Activated naive CD4-positive, alpha-beta T cell treated with anti-CD3 and anti-CD28 coated beads, Interleukin-2, amount 10 ng/mL, durations not matched to agents 7 days and 5 days (primary cell): ENCODE measurements around the gene NDRG4.

Experiments used
- CTCF ChIA-PET: fragments of 350-600 bp; sonication (Branson Sonifier 250); formaldehyde crosslinking; loops from one replicate; lab custom pipeline; 2021; ENCODE audit warnings: antibody characterized with exemption; lab: Charles Lee
- DNase-seq: peaks from one replicate; pipeline ENCODE4 v3.0.0-alpha.2; 2020
- H3K27ac Mint-ChIP-seq: one replicate; pipeline ENCODE4 v1.8.0; 2021; ENCODE audit warnings: mild to moderate bottlenecking, moderate library complexity, mixed read lengths
- H3K27me3 Mint-ChIP-seq: one replicate; pipeline ENCODE4 v1.8.0; 2021; ENCODE audit warnings: mild to moderate bottlenecking, mixed read lengths
- H3K36me3 Mint-ChIP-seq: one replicate; pipeline ENCODE4 v1.8.0; 2021; ENCODE audit warnings: mixed read lengths
- H3K4me1 Mint-ChIP-seq: one replicate; pipeline ENCODE4 v1.8.0; 2021; ENCODE audit warnings: mixed read lengths
- H3K4me3 Mint-ChIP-seq: one replicate; pipeline ENCODE4 v1.8.0; 2021; ENCODE audit warnings: mild to moderate bottlenecking, moderate library complexity, mixed read lengths
- H3K9me3 Mint-ChIP-seq: one replicate; pipeline ENCODE4 v1.8.0; 2021; ENCODE audit warnings: mixed read lengths

Gene NDRG4

GRCh38 chr16:58461640-58462039 is 38.3 kb upstream of the NDRG4 start:
- Mint-ChIP-seq H3K27me3 (peaks cover 76% of the 10 kb centered on the region), H3K4me1 (peaks cover 10% of the 10 kb centered on the region), H3K36me3 (no peaks in the 10 kb centered on the region), H3K4me3 (no peak overlapping the region), H3K9me3 (no peaks in the 10 kb centered on the region), H3K27ac (no peak overlapping the region)
- DNase-seq = no peak
- CTCF ChIA-PET = interaction anchor here (0.8 kb wide), 1 partner anchor 26 kb away, joined by 3 read pairs; no protein-coding TSS in a partner anchor

GRCh38 chr16:58462089-58462488 is 37.9 kb upstream of the NDRG4 start:
- peaks cover 80% of the 10 kb centered on the region for H3K27me3 Mint-ChIP-seq
- no peak for DNase-seq
- H3K4me3 Mint-ChIP-seq = no peak overlapping the region
- H3K9me3 Mint-ChIP-seq = no peaks in the 10 kb centered on the region
- CTCF ChIA-PET = no interaction called here
- no peaks in the 10 kb centered on the region for H3K36me3 Mint-ChIP-seq
- H3K27ac Mint-ChIP-seq = no peak overlapping the region
- H3K4me1 Mint-ChIP-seq = peaks cover 10% of the 10 kb centered on the region

- Mint-ChIP-seq H3K27me3 (peaks cover 84% of the 10 kb centered on the region), H3K36me3 (no peaks in the 10 kb centered on the region), H3K4me3 (peak overlapping the region; percentile 38), H3K4me1 (peaks cover 10% of the 10 kb centered on the region), H3K27ac (no peak overlapping the region), H3K9me3 (no peaks in the 10 kb centered on the region)
- CTCF ChIA-PET = no interaction called here
- no peak for DNase-seq
Observed at GRCh38 chr16:58462499-58462996, 37.4 kb upstream of the NDRG4 start.

- H3K4me1 Mint-ChIP-seq = peaks cover 10% of the 10 kb centered on the region
- H3K36me3 Mint-ChIP-seq = no peaks in the 10 kb centered on the region
- H3K27ac Mint-ChIP-seq = no peak overlapping the region
- H3K9me3 Mint-ChIP-seq = no peaks in the 10 kb centered on the region
- peak; percentile 22 for DNase-seq
- CTCF ChIA-PET = no interaction called here
- peaks cover 91% of the 10 kb centered on the region for H3K27me3 Mint-ChIP-seq
- no peak overlapping the region for H3K4me3 Mint-ChIP-seq
Observed at GRCh38 chr16:58462997-58463941, 36.7 kb upstream of the NDRG4 start.

- CTCF ChIA-PET = no interaction called here
- Mint-ChIP-seq H3K9me3 (no peaks in the 10 kb centered on the region), H3K36me3 (no peaks in the 10 kb centered on the region), H3K27ac (no peak overlapping the region), H3K4me3 (peak overlapping the region; percentile 55), H3K27me3 (peaks cover 88% of the 10 kb centered on the region), H3K4me1 (peaks cover 8% of the 10 kb centered on the region)
- no peak for DNase-seq
Observed at GRCh38 chr16:58464047-58464915, 35.7 kb upstream of the NDRG4 start.

- CTCF ChIA-PET = no interaction called here
- DNase-seq = no peak
- peaks cover 85% of the 10 kb centered on the region for H3K27me3 Mint-ChIP-seq
- peaks cover 8% of the 10 kb centered on the region for H3K4me1 Mint-ChIP-seq
- no peaks in the 10 kb centered on the region for H3K36me3 Mint-ChIP-seq
- H3K9me3 Mint-ChIP-seq = no peaks in the 10 kb centered on the region
- H3K27ac Mint-ChIP-seq = peak overlapping the region; percentile 37
- H3K4me3 Mint-ChIP-seq = peak overlapping the region; percentile 55
Observed at GRCh38 chr16:58464916-58465731, 34.8 kb upstream of the NDRG4 start.

GRCh38 chr16:58465817-58466216 is 34.1 kb upstream of the NDRG4 start:
- CTCF ChIA-PET = no interaction called here
- peaks cover 82% of the 10 kb centered on the region for H3K27me3 Mint-ChIP-seq
- no peak overlapping the region for H3K27ac Mint-ChIP-seq
- no peaks in the 10 kb centered on the region for H3K9me3 Mint-ChIP-seq
- H3K36me3 Mint-ChIP-seq = no peaks in the 10 kb centered on the region
- no peak for DNase-seq
- peaks cover 8% of the 10 kb centered on the region for H3K4me1 Mint-ChIP-seq
- no peak overlapping the region for H3K4me3 Mint-ChIP-seq

- Mint-ChIP-seq H3K27ac (no peak overlapping the region), H3K27me3 (peaks cover 80% of the 10 kb centered on the region), H3K4me1 (peaks cover 8% of the 10 kb centered on the region), H3K9me3 (no peaks in the 10 kb centered on the region), H3K36me3 (no peaks in the 10 kb centered on the region), H3K4me3 (no peak overlapping the region)
- CTCF ChIA-PET = no interaction called here
- no peak for DNase-seq
Observed at GRCh38 chr16:58466396-58466795, 33.5 kb upstream of the NDRG4 start.

GRCh38 chr16:58467905-58468304 is 32.0 kb upstream of the NDRG4 start:
- Mint-ChIP-seq H3K27ac (no peak overlapping the region), H3K27me3 (peaks cover 73% of the 10 kb centered on the region), H3K4me1 (peaks cover 7% of the 10 kb centered on the region), H3K36me3 (no peaks in the 10 kb centered on the region), H3K9me3 (no peaks in the 10 kb centered on the region), H3K4me3 (no peak overlapping the region)
- DNase-seq = no peak
- CTCF ChIA-PET = no interaction called here

- Mint-ChIP-seq H3K4me1 (no peaks in the 10 kb centered on the region), H3K27ac (no peak overlapping the region), H3K9me3 (no peaks in the 10 kb centered on the region), H3K36me3 (no peaks in the 10 kb centered on the region), H3K27me3 (peaks cover 50% of the 10 kb centered on the region), H3K4me3 (no peak overlapping the region)
- DNase-seq = no peak
- CTCF ChIA-PET = interaction anchor here (1.4 kb wide), 2 partner anchors 16 to 135 kb away, joined by 4 to 5 read pairs; no protein-coding TSS in a partner anchor
Observed at GRCh38 chr16:58471209-58471975, 28.6 kb upstream of the NDRG4 start.

- DNase-seq = no peak
- Mint-ChIP-seq H3K4me3 (no peak overlapping the region), H3K27ac (no peak overlapping the region), H3K27me3 (peaks cover 43% of the 10 kb centered on the region), H3K9me3 (no peaks in the 10 kb centered on the region), H3K4me1 (no peaks in the 10 kb centered on the region), H3K36me3 (no peaks in the 10 kb centered on the region)
- CTCF ChIA-PET = interaction anchor here (1.1 to 1.4 kb wide), 2 partner anchors 15 to 17 kb away, joined by 3 to 4 read pairs; no protein-coding TSS in a partner anchor
Observed at GRCh38 chr16:58472266-58472665, 27.7 kb upstream of the NDRG4 start.

GRCh38 chr16:58472827-58473226 is 27.1 kb upstream of the NDRG4 start:
- H3K9me3 Mint-ChIP-seq = no peaks in the 10 kb centered on the region
- H3K27me3 Mint-ChIP-seq = peaks cover 37% of the 10 kb centered on the region

GRCh38 chr16:58474296-58474695 is 25.6 kb upstream of the NDRG4 start:
- peaks cover 34% of the 10 kb centered on the region for H3K27me3 Mint-ChIP-seq
- H3K4me3 Mint-ChIP-seq = no peak overlapping the region
- CTCF ChIA-PET = no interaction called here
- no peaks in the 10 kb centered on the region for H3K4me1 Mint-ChIP-seq
- H3K36me3 Mint-ChIP-seq = no peaks in the 10 kb centered on the region
- DNase-seq = no peak
- H3K27ac Mint-ChIP-seq = no peak overlapping the region
- no peaks in the 10 kb centered on the region for H3K9me3 Mint-ChIP-seq

More at GRCh38 chr16:58472827-58473226, 27.1 kb upstream of the NDRG4 start:
- Mint-ChIP-seq H3K36me3 (no peaks in the 10 kb centered on the region), H3K4me3 (no peak overlapping the region), H3K4me1 (no peaks in the 10 kb centered on the region), H3K27ac (peak overlapping the region; percentile 1)
- DNase-seq = no peak
- CTCF ChIA-PET = interaction anchor here (1.1 to 1.4 kb wide), 2 partner anchors 15 to 16 kb away, joined by 3 to 4 read pairs; no protein-coding TSS in a partner anchor
